IMR-90 (cell line): ENCODE results near the gene COPS9. TPM values are rescaled to one million over a fixed set of nuclear protein-coding genes. Genes with fewer than 3 reads are reported as not detected.
A peak's percentile ranks its signal among the peaks of the same experiment; 100 is the strongest.

ENCODE experiments used
- ATAC-seq: fragments of 200-7000 bp; cut with Tn5 transposase; 2 replicates; pipeline ENCODE4 v1.9.1; 2020; ENCODE audit warnings: low read depth, mild to moderate bottlenecking, moderate library complexity
- BruUV-seq: library from RNA; stranded (reverse); fragments of 400-500 nt; replicated peaks from 2 replicates; lab custom pipeline; 2021; lab: Mats Ljungman, UMichigan
- CTCF ChIA-PET: fragments of 300-600 bp; formaldehyde crosslinking; extraction: SDS; loops from one replicate; lab custom pipeline; 2021; ENCODE audit warnings: antibody characterized with exemption; lab: Yijun Ruan, JAX
- POLR2A ChIA-PET: fragments of 300-600 bp; sonication (Branson Sonifier 250); formaldehyde crosslinking; loops from one replicate; lab custom pipeline; 2022; ENCODE audit warnings: antibody characterized with exemption; ENCODE audit not compliant: unreplicated experiment; lab: Charles Lee
- DNase-seq: peaks from one replicate; pipeline ENCODE4 v3.0.0; 2013
- H2AFZ ChIP-seq: replicated peaks from 2 replicates; pipeline ENCODE3; 2013; ENCODE audit warnings: low read length, mild to moderate bottlenecking; ENCODE audit not compliant: poor library complexity
- H2AK5ac ChIP-seq: 2 replicates; pipeline ENCODE4 v1.6.1; 2013; ENCODE audit warnings: low read depth, low read length, inconsistent platforms
- H2AK9ac ChIP-seq: replicated peaks from 2 replicates; pipeline ENCODE3; 2013; ENCODE audit warnings: mild to moderate bottlenecking, low read depth, low read length, moderate library complexity; ENCODE audit not compliant: poor library complexity
- H2BK120ac ChIP-seq: 2 replicates; pipeline ENCODE4 v1.6.1; 2013; ENCODE audit warnings: low read depth, low read length, inconsistent platforms
- H2BK15ac ChIP-seq: 3 replicates; pipeline ENCODE4 v1.6.1; 2013; ENCODE audit warnings: low read depth, low read length, inconsistent platforms
- H2BK20ac ChIP-seq: 2 replicates; pipeline ENCODE4 v1.6.1; 2013; ENCODE audit warnings: low read depth, mild to moderate bottlenecking, inconsistent platforms, low read length, moderate library complexity
- H2BK5ac ChIP-seq: 2 replicates; pipeline ENCODE4 v1.6.1; 2013; ENCODE audit warnings: mild to moderate bottlenecking, low read depth, low read length, inconsistent platforms; ENCODE audit not compliant: poor library complexity, severe bottlenecking
- H3K14ac ChIP-seq: replicated peaks from 2 replicates; pipeline ENCODE4 v1.6.1; 2013; ENCODE audit warnings: low read depth, low read length, inconsistent platforms
- H3K18ac ChIP-seq: 2 replicates; pipeline ENCODE4 v1.6.1; 2013; ENCODE audit warnings: low read depth, low read length, control low read depth
- H3K23ac ChIP-seq: 2 replicates; pipeline ENCODE4 v1.6.1; 2013; ENCODE audit warnings: low read depth, low read length, inconsistent platforms
- H3K27ac ChIP-seq: 2 replicates; pipeline ENCODE4 v1.5.1; 2013; ENCODE audit warnings: mild to moderate bottlenecking, control low read depth, low read length; ENCODE audit not compliant: insufficient read depth
- H3K27me3 ChIP-seq: 2 replicates; pipeline ENCODE4 v1.6.1; 2013; ENCODE audit warnings: low read length; ENCODE audit not compliant: control insufficient read depth, insufficient read depth
- H3K36me3 ChIP-seq: 2 replicates; pipeline ENCODE4 v1.6.1; 2013; ENCODE audit warnings: low read length, mixed read lengths; ENCODE audit not compliant: control insufficient read depth, insufficient read depth
- H3K4ac ChIP-seq: 2 replicates; pipeline ENCODE4 v1.6.1; 2013; ENCODE audit warnings: low read depth, low read length, inconsistent platforms
- H3K4me1 ChIP-seq: 2 replicates; pipeline ENCODE4 v1.6.1; 2013; ENCODE audit warnings: low read length, mixed read lengths; ENCODE audit not compliant: control insufficient read depth, insufficient read depth
- H3K4me2 ChIP-seq: 2 replicates; pipeline ENCODE4 v1.6.1; 2013; ENCODE audit warnings: low read depth, mild to moderate bottlenecking, control low read depth, low read length, moderate library complexity
- H3K4me3 ChIP-seq: 2 replicates; pipeline ENCODE4 v1.5.1; 2013; ENCODE audit warnings: low read depth, mild to moderate bottlenecking, control low read depth, low read length, moderate library complexity; ENCODE audit not compliant: insufficient read depth
- H3K56ac ChIP-seq: 2 replicates; pipeline ENCODE4 v1.6.1; 2013; ENCODE audit warnings: low read length, inconsistent platforms; ENCODE audit not compliant: insufficient read depth; ENCODE audit errors: extremely low read depth
- H3K79me1 ChIP-seq, 2 experiments: 2 replicates each; pipeline ENCODE4 v1.6.1; 2013; ENCODE audit warnings: low read length in 2 of 2, inconsistent platforms in 1 of 2, low read depth in 1 of 2
- H3K9ac ChIP-seq: 2 replicates; pipeline ENCODE4 v1.6.1; 2013; ENCODE audit warnings: low read depth, low read length, control low read depth
- H3K9me1 ChIP-seq: 2 replicates; pipeline ENCODE4 v1.6.1; 2013; ENCODE audit warnings: low read length, inconsistent platforms; ENCODE audit not compliant: insufficient read depth
- H3K9me3 ChIP-seq: 2 replicates; pipeline ENCODE4 v1.6.1; 2013; ENCODE audit warnings: low read length; ENCODE audit not compliant: control insufficient read depth, insufficient read depth
- H4K20me1 ChIP-seq: 2 replicates; pipeline ENCODE4 v1.6.1; 2013; ENCODE audit warnings: low read length, inconsistent platforms; ENCODE audit not compliant: insufficient read depth
- H4K5ac ChIP-seq: 2 replicates; pipeline ENCODE4 v1.6.1; 2013; ENCODE audit warnings: mild to moderate bottlenecking, low read depth, low read length, control low read depth
- H4K8ac ChIP-seq, 2 experiments: 2 replicates each; pipeline ENCODE4 v1.6.1; 2013; ENCODE audit warnings: low read depth in 2 of 2, low read length in 2 of 2, control low read depth in 1 of 2, inconsistent platforms in 1 of 2
- H4K91ac ChIP-seq: 2 replicates; pipeline ENCODE4 v1.6.1; 2013; ENCODE audit warnings: low read depth, low read length, inconsistent platforms; ENCODE audit not compliant: insufficient read depth
- CEBPB ChIP-seq: IDR thresholded peaks from 2 replicates; pipeline ENCODE4 v1.6.1; 2012; ENCODE audit warnings: low read depth, low read length, improper control_type of control experiment
- CHD1 ChIP-seq: IDR thresholded peaks from 2 replicates; pipeline ENCODE4 v1.6.1; 2012; ENCODE audit warnings: low read depth, low read length, improper control_type of control experiment
- CTCF ChIP-seq: conservative IDR thresholded peaks from 2 replicates; pipeline ENCODE4 v1.5.1; 2012; ENCODE audit warnings: mild to moderate bottlenecking, low read depth, low read length, improper control_type of control experiment
- ELK1 ChIP-seq: fragments of 150-350 bp; IDR thresholded peaks from 2 replicates; pipeline ENCODE4 v1.6.1; 2016; ENCODE audit warnings: low read depth, mild to moderate bottlenecking, low read length, moderate library complexity, borderline replicate concordance
- FOS ChIP-seq: fragments of 150-350 bp; IDR thresholded peaks from 2 replicates; pipeline ENCODE4 v1.6.1; 2016; ENCODE audit warnings: low read depth, low read length
- MAFK ChIP-seq: IDR thresholded peaks from 2 replicates; pipeline ENCODE4 v1.6.1; 2012; ENCODE audit warnings: low read depth, low read length, improper control_type of control experiment
- MAZ ChIP-seq: IDR thresholded peaks from 2 replicates; pipeline ENCODE4 v1.6.1; 2012; ENCODE audit warnings: low read depth, mild to moderate bottlenecking, low read length, improper control_type of control experiment, moderate library complexity, borderline replicate concordance
- MXI1 ChIP-seq: IDR thresholded peaks from 2 replicates; pipeline ENCODE4 v1.6.1; 2012; ENCODE audit warnings: low read depth, mild to moderate bottlenecking, low read length, moderate library complexity, borderline replicate concordance
- NFE2L2 ChIP-seq: fragments of 150-350 bp; IDR thresholded peaks from 2 replicates; pipeline ENCODE4 v1.6.1; 2016; ENCODE audit warnings: low read depth, mild to moderate bottlenecking, low read length
- POLR2A ChIP-seq: IDR thresholded peaks from 2 replicates; pipeline ENCODE4 v1.6.1; 2012; ENCODE audit warnings: mild to moderate bottlenecking, low read depth, low read length
- RAD21 ChIP-seq: IDR thresholded peaks from 2 replicates; pipeline ENCODE4 v1.6.1; 2012; ENCODE audit warnings: low read length, improper control_type of control experiment
- RCOR1 ChIP-seq: IDR thresholded peaks from 2 replicates; pipeline ENCODE4 v1.6.1; 2012; ENCODE audit warnings: mild to moderate bottlenecking, low read length, improper control_type of control experiment; ENCODE audit not compliant: insufficient replicate concordance
- RFX5 ChIP-seq: IDR thresholded peaks from 2 replicates; pipeline ENCODE4 v1.8.0; 2012; ENCODE audit warnings: low read depth, mild to moderate bottlenecking, low read length, moderate library complexity
- SMC3 ChIP-seq: fragments of 150-350 bp; IDR thresholded peaks from 2 replicates; pipeline ENCODE4 v1.6.1; 2016; ENCODE audit warnings: low read depth, mild to moderate bottlenecking, antibody characterized with exemption, low read length, moderate library complexity
- USF2 ChIP-seq: fragments of 150-350 bp; IDR thresholded peaks from 2 replicates; pipeline ENCODE4 v1.6.1; 2017; ENCODE audit warnings: mild to moderate bottlenecking, antibody characterized with exemption, low read length, low read depth
- WGBS, 2 experiments: methylation state at CpG; one replicate each; pipeline versions ENCODE4 v1.1.5 to v1.1.7; 2013; ENCODE audit warnings: missing lambda C conversion rate in 2 of 2; ENCODE audit not compliant: insufficient read length in 1 of 2; ENCODE audit errors: extremely low coverage in 2 of 2; 5-methylcytosine and 5-hydroxymethylcytosine counted together
- dilution Hi-C: fragments of 300-500 bp; cut with HindIII; formaldehyde crosslinking; loops from one replicate; pipeline ENCODE4 v1.14.3; 2018; ENCODE audit warnings: low sequenced_read_pairs; ENCODE audit not compliant: unreplicated experiment
- in situ Hi-C: fragments of 300-500 bp; cut with MboI; formaldehyde crosslinking; loops from 3 replicates; pipeline ENCODE4 v1.14.3; 2019; ENCODE audit warnings: low sequenced_read_pairs, inconsistent platforms, mixed read lengths
- intact Hi-C: fragments of 100-400 bp; cut with micrococcal nuclease; formaldehyde crosslinking; loops from 2 replicates; pipeline ENCODE4 v1.10.0; 2022
- polyA plus RNA-seq, 3 experiments: library from polyadenylated mRNA; depleted of rRNA; stranded (reverse); fragments of >200 nt; gene quantifications; 2 replicates each; pipeline ENCODE4 v1.2.3, GENCODE V29; 2012; ENCODE audit warnings: low replicate concordance in 1 of 3
- total RNA-seq: library from RNA; depleted of rRNA; stranded (reverse); fragments of >200 nt; gene quantifications from 2 replicates; pipeline ENCODE4 v1.2.3, GENCODE V29; 2012

Gene COPS9
- total and polyA plus RNA-seq, 2 of the 4 experiments (the other 2 are of a cell fraction) = 85.9 to 309 TPM

- H3K4ac ChIP-seq = no peak overlapping the region
- no peak overlapping the region for H3K4me3 ChIP-seq
- H3K9me3 ChIP-seq = no peaks in the 10 kb centered on the region
- no peak overlapping the region for H2AK5ac ChIP-seq
- dilution Hi-C loops = no loop called here
- no peak overlapping the region for H3K18ac ChIP-seq
- no peak overlapping the region for H4K8ac ChIP-seq
- CTCF ChIA-PET = no interaction called here
- H3K9me1 ChIP-seq = no peaks in the 10 kb centered on the region
- no peak overlapping the region for H4K5ac ChIP-seq
- no peak overlapping the region for H3K27ac ChIP-seq
- ATAC-seq = no peak
- H3K14ac ChIP-seq = no peak overlapping the region
- intact Hi-C loops = no loop called here
- no TSS peak for BruUV-seq
- no peak overlapping the region for H2BK20ac ChIP-seq
- H3K27me3 ChIP-seq = peaks cover 22% of the 10 kb centered on the region
- H2BK120ac ChIP-seq = no peak overlapping the region
- in situ Hi-C loops = no loop called here
- no peak for DNase-seq
- no peak overlapping the region for H3K23ac ChIP-seq
- H3K36me3 ChIP-seq = no peaks in the 10 kb centered on the region
- 1% methylated on average over 28 of the region's 43 CpGs; no CpG with 5 or more reads in 1 of the 2 experiments for WGBS, 2 experiments
- H2AFZ ChIP-seq = no peak overlapping the region
- no peaks in the 10 kb centered on the region for H4K20me1 ChIP-seq
- no peaks in the 10 kb centered on the region for H3K79me1 ChIP-seq
- no peak overlapping the region for H4K91ac ChIP-seq
- peak overlapping the region; percentile 55 for H2AK9ac ChIP-seq
- POLR2A ChIA-PET = no interaction called here
- no peak overlapping the region for H3K9ac ChIP-seq
- H2BK15ac ChIP-seq = no peak overlapping the region
- H2BK5ac ChIP-seq = no peak overlapping the region
- H3K4me2 ChIP-seq = no peak overlapping the region
- no peaks in the 10 kb centered on the region for H3K4me1 ChIP-seq
- no peak overlapping the region for H3K56ac ChIP-seq
- TF ChIP-seq ELK1 (no peak), RFX5 (no peak), CTCF (no peak), NFE2L2 (no peak), CHD1 (no peak), RAD21 (no peak), CEBPB (no peak), RCOR1 (no peak), MXI1 (no peak), FOS (no peak), MAZ (no peak), SMC3 (no peak), USF2 (no peak), POLR2A (no peak), MAFK (no peak)
Observed at GRCh38 chr2:240095556-240096523, 40.3 kb downstream of the COPS9 start.
